ENCODE measurements around the gene EIF4EBP3. TPM values are rescaled to one million over a fixed set of nuclear protein-coding genes. Genes with fewer than 3 reads are reported as not detected.
A peak's percentile ranks its signal among the peaks of the same experiment; 100 is the strongest.

Gene EIF4EBP3
- total and polyA plus RNA-seq, 10 of the 15 experiments (the other 5 are each of a cell fraction or from before 2014, with no cell fraction given): 3.5 to 16.1 (median 6.2) TPM

DNA sequence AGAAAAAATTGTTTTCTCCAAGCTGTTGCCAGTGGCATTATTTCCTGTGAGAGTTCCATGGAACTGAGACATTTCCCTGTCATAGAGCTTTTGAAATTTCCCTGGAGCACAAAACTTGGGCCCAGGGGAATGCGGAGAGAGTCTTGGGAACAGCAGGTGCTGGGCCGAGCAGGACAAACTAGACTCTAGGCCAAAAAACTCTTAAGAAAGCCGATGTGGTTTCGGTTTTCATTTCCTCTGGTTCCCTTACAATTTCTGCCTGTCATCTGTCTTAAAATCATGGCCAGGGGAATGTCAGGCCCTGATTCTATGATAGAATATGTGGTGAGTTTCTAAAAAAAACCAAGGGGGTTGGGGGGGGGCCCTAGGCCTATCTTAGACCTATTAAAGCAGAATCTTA is 21.7 kb downstream of the EIF4EBP3 start (continued):
- TF ChIP-seq IKZF1 (conservative IDR thresholded peaks at IDR 0.05): peak; percentile 23; the same call in 1 of the 2 replicates
- TF ChIP-seq CBFB (IDR thresholded peaks at IDR 0.05; ENCODE audit: low read depth): no peak
- no peak for TF ChIP-seq BHLHE40 (IDR thresholded peaks at IDR 0.05; ENCODE audit: borderline replicate concordance in 1 of 2, low read depth in 2 of 2, low read length in 1 of 2)
- TF ChIP-seq EED (IDR thresholded peaks at IDR 0.05; ENCODE audit: low read depth): no peak
- TF ChIP-seq, protein P1, sequence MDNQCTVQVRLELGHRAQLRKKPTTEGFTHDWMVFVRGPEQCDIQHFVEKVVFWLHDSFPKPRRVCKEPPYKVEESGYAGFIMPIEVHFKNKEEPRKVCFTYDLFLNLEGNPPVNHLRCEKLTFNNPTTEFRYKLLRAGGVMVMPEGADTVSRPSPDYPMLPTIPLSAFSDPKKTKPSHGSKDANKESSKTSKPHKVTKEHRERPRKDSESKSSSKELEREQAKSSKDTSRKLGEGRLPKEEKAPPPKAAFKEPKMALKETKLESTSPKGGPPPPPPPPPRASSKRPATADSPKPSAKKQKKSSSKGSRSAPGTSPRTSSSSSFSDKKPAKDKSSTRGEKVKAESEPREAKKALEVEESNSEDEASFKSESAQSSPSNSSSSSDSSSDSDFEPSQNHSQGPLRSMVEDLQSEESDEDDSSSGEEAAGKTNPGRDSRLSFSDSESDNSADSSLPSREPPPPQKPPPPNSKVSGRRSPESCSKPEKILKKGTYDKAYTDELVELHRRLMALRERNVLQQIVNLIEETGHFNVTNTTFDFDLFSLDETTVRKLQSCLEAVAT (IDR thresholded peaks at IDR 0.05): no peak
- no peak for TF ChIP-seq ZNF217 (IDR thresholded peaks at IDR 0.05)
- TF ChIP-seq SMC3 (IDR thresholded peaks at IDR 0.05; ENCODE audit: borderline replicate concordance, low read length): no peak
- TF ChIP-seq E2F4 (IDR thresholded peaks at IDR 0.05; ENCODE audit: low read depth, low read length): no peak
- TF ChIP-seq, protein P2, sequence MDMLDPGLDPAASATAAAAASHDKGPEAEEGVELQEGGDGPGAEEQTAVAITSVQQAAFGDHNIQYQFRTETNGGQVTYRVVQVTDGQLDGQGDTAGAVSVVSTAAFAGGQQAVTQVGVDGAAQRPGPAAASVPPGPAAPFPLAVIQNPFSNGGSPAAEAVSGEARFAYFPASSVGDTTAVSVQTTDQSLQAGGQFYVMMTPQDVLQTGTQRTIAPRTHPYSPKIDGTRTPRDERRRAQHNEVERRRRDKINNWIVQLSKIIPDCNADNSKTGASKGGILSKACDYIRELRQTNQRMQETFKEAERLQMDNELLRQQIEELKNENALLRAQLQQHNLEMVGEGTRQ (IDR thresholded peaks at IDR 0.05; ENCODE audit: borderline replicate concordance, low read depth, low read length): no peak
- TF ChIP-seq ZNF687 (IDR thresholded peaks at IDR 0.05): 0 out of 2 replicates have a peak, but pooled peaks have one; percentile 30
- no peak for TF ChIP-seq CREM (IDR thresholded peaks at IDR 0.05; ENCODE audit: low read depth)
- no peak for TF ChIP-seq TARDBP (IDR thresholded peaks at IDR 0.05; ENCODE audit: borderline replicate concordance)
- 0 out of 2 replicates have a peak, but pooled peaks have one; percentile 24 for TF ChIP-seq ASH2L (IDR thresholded peaks at IDR 0.05; ENCODE audit: borderline replicate concordance, low read depth)
- no peak for TF ChIP-seq NR2C2 (IDR thresholded peaks at IDR 0.05; ENCODE audit: borderline replicate concordance, control insufficient read depth, insufficient read length, low read depth)
- TF ChIP-seq GATAD2B (conservative IDR thresholded peaks at IDR 0.05; ENCODE audit: low read depth): no peak
- TF ChIP-seq, protein P3, sequence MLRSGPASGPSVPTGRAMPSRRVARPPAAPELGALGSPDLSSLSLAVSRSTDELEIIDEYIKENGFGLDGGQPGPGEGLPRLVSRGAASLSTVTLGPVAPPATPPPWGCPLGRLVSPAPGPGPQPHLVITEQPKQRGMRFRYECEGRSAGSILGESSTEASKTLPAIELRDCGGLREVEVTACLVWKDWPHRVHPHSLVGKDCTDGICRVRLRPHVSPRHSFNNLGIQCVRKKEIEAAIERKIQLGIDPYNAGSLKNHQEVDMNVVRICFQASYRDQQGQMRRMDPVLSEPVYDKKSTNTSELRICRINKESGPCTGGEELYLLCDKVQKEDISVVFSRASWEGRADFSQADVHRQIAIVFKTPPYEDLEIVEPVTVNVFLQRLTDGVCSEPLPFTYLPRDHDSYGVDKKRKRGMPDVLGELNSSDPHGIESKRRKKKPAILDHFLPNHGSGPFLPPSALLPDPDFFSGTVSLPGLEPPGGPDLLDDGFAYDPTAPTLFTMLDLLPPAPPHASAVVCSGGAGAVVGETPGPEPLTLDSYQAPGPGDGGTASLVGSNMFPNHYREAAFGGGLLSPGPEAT (IDR thresholded peaks at IDR 0.05; ENCODE audit: low read depth): peak; percentile 56
- TF ChIP-seq ZBED1 (IDR thresholded peaks at IDR 0.05; ENCODE audit: borderline replicate concordance): no peak
- no peak for TF ChIP-seq RAD21 (IDR thresholded peaks at IDR 0.05; ENCODE audit: insufficient read depth, low read depth, low read length)
- TF ChIP-seq ELK1 (IDR thresholded peaks at IDR 0.05; ENCODE audit: low read depth, low read length): no peak
- TF ChIP-seq IRF4 (IDR thresholded peaks at IDR 0.05; ENCODE audit: low read depth, low read length): no peak
- TF ChIP-seq YY1 (IDR thresholded peaks at IDR 0.05; ENCODE audit: low read depth, low read length): no peak

Data from GM12878 (cell line).